Body of pancreas (tissue), 4 donors: ENCODE results near the gene UNC13C.

ENCODE experiments used
- CTCF ChIP-seq, 7 experiments: fragments of 450-650 bp in 4 of 7; fragments of 200-600 bp in 3 of 7; sonication (generic) in 3 of 7; IDR thresholded peaks; one replicate each; pipeline ENCODE4 v1.5.1; 2016 to 2019; ENCODE audit warnings: antibody characterized with exemption in 7 of 7
- POLR2A ChIP-seq, 3 donors: fragments of 450-650 bp; IDR thresholded peaks; one replicate each; pipeline ENCODE4 v1.6.1; 2016; ENCODE audit warnings: antibody characterized with exemption in 3 of 3, mild to moderate bottlenecking in 2 of 3

GRCh38 chr15:53984221-53984620, 6.0 kb downstream of the UNC13C start:
- TF ChIP-seq CTCF (IDR thresholded peaks at IDR 0.05) (no peak), POLR2A (IDR thresholded peaks at IDR 0.05) (no peak)
